ENCODE data around the gene LRRC1. TPM values are rescaled to one million over a fixed set of nuclear protein-coding genes. Genes with fewer than 3 reads are reported as not detected.

LRRC1 gene
- total RNA-seq, 4 donors from 2014 or later, result 10.4 to 13.0 (median 12.6) TPM

GRCh38 chr6:53831936-53832660, 37.3 kb downstream of the LRRC1 start:
- intact Hi-C loops (cut with DNase I), result no loop called here
- peaks cover 10 to 40% (median 26%) of the 10 kb centered on the region in 4 donors for H3K4me1 ChIP-seq
- DNase-seq (ENCODE audit: extremely low spot score), result no peak
- H3K36me3 ChIP-seq, result no peaks in the 10 kb centered on the region
- TF ChIP-seq POLR2A (IDR thresholded peaks at IDR 0.05; ENCODE audit: low read depth) (no peak), EP300 (IDR thresholded peaks at IDR 0.05) (no peak), POLR2AphosphoS5 (IDR thresholded peaks at IDR 0.05) (no peak)
- TF ChIP-seq, protein P1, sequence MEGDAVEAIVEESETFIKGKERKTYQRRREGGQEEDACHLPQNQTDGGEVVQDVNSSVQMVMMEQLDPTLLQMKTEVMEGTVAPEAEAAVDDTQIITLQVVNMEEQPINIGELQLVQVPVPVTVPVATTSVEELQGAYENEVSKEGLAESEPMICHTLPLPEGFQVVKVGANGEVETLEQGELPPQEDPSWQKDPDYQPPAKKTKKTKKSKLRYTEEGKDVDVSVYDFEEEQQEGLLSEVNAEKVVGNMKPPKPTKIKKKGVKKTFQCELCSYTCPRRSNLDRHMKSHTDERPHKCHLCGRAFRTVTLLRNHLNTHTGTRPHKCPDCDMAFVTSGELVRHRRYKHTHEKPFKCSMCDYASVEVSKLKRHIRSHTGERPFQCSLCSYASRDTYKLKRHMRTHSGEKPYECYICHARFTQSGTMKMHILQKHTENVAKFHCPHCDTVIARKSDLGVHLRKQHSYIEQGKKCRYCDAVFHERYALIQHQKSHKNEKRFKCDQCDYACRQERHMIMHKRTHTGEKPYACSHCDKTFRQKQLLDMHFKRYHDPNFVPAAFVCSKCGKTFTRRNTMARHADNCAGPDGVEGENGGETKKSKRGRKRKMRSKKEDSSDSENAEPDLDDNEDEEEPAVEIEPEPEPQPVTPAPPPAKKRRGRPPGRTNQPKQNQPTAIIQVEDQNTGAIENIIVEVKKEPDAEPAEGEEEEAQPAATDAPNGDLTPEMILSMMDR (IDR thresholded peaks at IDR 0.05), result no peak
- no peak overlapping the region for H3K4me3 ChIP-seq
- no peaks in the 10 kb centered on the region for H3K9me3 ChIP-seq
- WGBS, result 90% methylated on average over 6 of the region's 6 CpGs
- H3K27me3 ChIP-seq, result no peaks in the 10 kb centered on the region
- H3K27ac ChIP-seq (replicated peaks in 1 of 4), result no peak overlapping the region

GRCh38 chr6:53833155-53833554, 38.4 kb downstream of the LRRC1 start:
- H3K27ac ChIP-seq (replicated peaks in 1 of 4), result no peak overlapping the region
- H3K27me3 ChIP-seq, result no peaks in the 10 kb centered on the region
- H3K9me3 ChIP-seq, result no peaks in the 10 kb centered on the region
- DNase-seq (ENCODE audit: extremely low spot score), result no peak
- no peak overlapping the region for H3K4me3 ChIP-seq
- H3K36me3 ChIP-seq, result no peaks in the 10 kb centered on the region
- H3K4me1 ChIP-seq, result peaks cover 4 to 39% (median 32%) of the 10 kb centered on the region in 4 donors
- intact Hi-C loops (cut with DNase I), result no loop called here
- TF ChIP-seq EP300 (IDR thresholded peaks at IDR 0.05) (no peak), POLR2AphosphoS5 (IDR thresholded peaks at IDR 0.05) (no peak), POLR2A (IDR thresholded peaks at IDR 0.05; ENCODE audit: low read depth) (no peak)
- TF ChIP-seq, protein P1 (IDR thresholded peaks at IDR 0.05), result no peak

- no peaks in the 10 kb centered on the region for H3K27me3 ChIP-seq
- no peak overlapping the region for H3K4me3 ChIP-seq
- 97% methylated on average over 4 of the region's 4 CpGs for WGBS
- H3K4me1 ChIP-seq, result peaks cover 0 to 36% (median 35%) of the 10 kb centered on the region in 4 donors
- intact Hi-C loops (cut with DNase I), result no loop called here
- no peaks in the 10 kb centered on the region for H3K9me3 ChIP-seq
- no peak for TF ChIP-seq POLR2A (IDR thresholded peaks at IDR 0.05; ENCODE audit: low read depth)
- TF ChIP-seq POLR2AphosphoS5 (IDR thresholded peaks at IDR 0.05), result no peak
- TF ChIP-seq EP300 (IDR thresholded peaks at IDR 0.05), result no peak
- TF ChIP-seq, protein P1 (IDR thresholded peaks at IDR 0.05), result no peak
- H3K27ac ChIP-seq (replicated peaks in 1 of 4), result no peak overlapping the region
- DNase-seq (ENCODE audit: extremely low spot score), result no peak
- no peaks in the 10 kb centered on the region for H3K36me3 ChIP-seq
Measured at GRCh38 chr6:53834132-53834531, 39.3 kb downstream of the LRRC1 start.

DNA sequence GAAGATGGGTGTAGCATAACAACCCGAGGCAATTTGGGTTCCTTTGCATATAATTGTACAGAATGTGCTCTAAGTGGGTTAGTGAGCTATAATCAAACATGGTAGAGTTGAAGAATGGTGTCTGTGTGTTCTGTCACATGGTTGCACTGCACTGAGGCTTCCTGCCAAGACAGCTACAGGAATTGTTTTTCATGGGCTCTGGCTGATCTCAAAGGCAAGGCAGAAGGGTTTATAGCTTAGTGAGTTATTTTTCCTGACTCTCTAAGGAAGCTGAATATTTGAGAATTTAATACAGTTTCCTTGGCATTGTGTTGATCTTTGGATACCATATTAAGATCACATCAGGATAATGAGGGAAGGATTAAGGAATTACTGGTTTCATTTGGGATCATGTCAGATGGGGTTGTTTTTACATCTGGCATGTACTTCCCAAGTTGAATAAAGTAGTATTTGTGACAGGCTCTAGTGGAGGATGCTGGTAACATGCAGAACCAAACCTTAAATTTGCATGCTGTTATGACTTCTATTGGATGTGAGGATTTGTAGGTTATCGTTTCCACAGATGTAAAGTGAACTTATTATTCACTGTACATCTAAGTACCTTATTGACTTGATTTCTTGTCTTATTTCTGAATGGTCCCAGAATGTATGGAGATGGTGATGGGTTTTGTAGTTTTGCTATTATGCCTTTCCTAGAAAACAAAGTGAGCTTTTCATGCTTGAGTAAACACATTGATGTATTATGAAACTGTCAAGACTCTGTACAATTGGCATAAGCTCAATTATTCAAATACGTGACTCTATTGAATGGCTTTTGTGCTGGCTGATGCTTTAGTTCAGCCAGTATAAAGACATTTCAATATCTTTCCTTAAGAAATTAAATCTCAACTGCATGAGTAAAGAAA, 43.3 kb downstream of the LRRC1 start:
- no peak overlapping the region for H3K27ac ChIP-seq (replicated peaks in 1 of 4)
- H3K36me3 ChIP-seq, result no peaks in the 10 kb centered on the region
- peaks cover 0 to 17% (median 15%) of the 10 kb centered on the region in 4 donors for H3K4me1 ChIP-seq
- no peaks in the 10 kb centered on the region for H3K27me3 ChIP-seq
- TF ChIP-seq EP300 (IDR thresholded peaks at IDR 0.05), result no peak
- no peak for TF ChIP-seq POLR2A (IDR thresholded peaks at IDR 0.05; ENCODE audit: low read depth)
- TF ChIP-seq, protein P1 (IDR thresholded peaks at IDR 0.05), result no peak
- no peak for TF ChIP-seq POLR2AphosphoS5 (IDR thresholded peaks at IDR 0.05)
- 64% methylated on average over 3 of the region's 3 CpGs for WGBS
- no peaks in the 10 kb centered on the region for H3K9me3 ChIP-seq
- no peak overlapping the region for H3K4me3 ChIP-seq
- DNase-seq (ENCODE audit: extremely low spot score), result no peak
- intact Hi-C loops (cut with DNase I), result no loop called here

Data from esophagus muscularis mucosa (tissue), 4 donors.